RWPE1 (cell line): ENCODE data around the gene CCL3.

Experiments
- CTCF ChIA-PET: fragments of 350-600 bp; sonication (Branson Sonifier 250); formaldehyde crosslinking; extraction: SDS; loops from one replicate; lab custom pipeline; 2021; lab: Yijun Ruan, JAX
- POLR2A ChIA-PET: fragments of 400-600 bp; formaldehyde crosslinking; extraction: SDS; loops from one replicate; lab custom pipeline; 2020; ENCODE audit warnings: antibody characterized with exemption; ENCODE audit not compliant: low non-redundant PET; lab: Yijun Ruan, JAX
- DNase-seq: peaks from one replicate; pipeline ENCODE4 v3.0.0; 2012; ENCODE audit warnings: low spot score
- H3K27ac ChIP-seq: fragments of 450-650 bp; 2 replicates; pipeline ENCODE4 v1.5.1; 2017
- CTCF ChIP-seq: fragments of 450-650 bp; conservative IDR thresholded peaks from 2 replicates; pipeline ENCODE4 v1.5.1; 2017; ENCODE audit warnings: low read depth, mild to moderate bottlenecking

Gene CCL3

DNA sequence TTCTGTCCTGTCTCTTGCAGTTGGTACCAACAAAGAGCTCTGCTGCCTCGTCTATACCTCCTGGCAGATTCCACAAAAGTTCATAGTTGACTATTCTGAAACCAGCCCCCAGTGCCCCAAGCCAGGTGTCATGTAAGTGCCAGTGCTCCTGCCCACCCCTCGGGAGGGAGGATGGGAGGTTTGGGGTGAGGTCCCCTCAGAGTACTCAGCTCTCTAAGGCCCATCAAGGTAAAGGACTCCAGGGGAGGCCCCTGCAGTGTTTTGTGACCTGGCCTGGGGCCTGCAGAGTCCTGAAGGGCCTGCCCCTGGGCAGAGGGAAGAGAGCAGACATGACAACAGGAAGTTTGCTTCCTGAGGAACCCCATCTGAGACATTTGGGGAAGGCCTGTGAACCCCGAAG is 19.5 kb downstream of the CCL3 start:
- TF ChIP-seq CTCF, result no peak
- no peak overlapping the region for H3K27ac ChIP-seq
- POLR2A ChIA-PET, result no interaction called here
- CTCF ChIA-PET, result no interaction called here
- DNase-seq, result no peak

DNA sequence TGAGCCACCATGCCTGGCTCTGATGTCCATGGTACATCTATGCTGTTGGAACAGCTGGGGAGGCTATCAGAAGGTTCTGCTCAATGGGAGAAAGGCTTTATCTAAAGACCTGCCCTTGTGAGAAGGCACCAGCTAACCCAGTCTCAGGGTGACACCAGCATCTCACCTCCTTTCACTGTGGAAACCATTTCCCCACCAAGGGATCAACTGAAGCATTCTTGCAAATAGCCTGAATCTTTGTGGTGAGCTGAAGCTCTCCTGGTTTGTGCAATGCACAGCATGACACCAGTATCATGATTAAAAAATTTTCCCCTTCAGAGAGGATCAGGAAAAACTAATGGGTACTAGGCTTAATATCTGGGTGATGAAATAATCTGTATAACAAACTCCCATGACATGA is 20.8 kb downstream of the CCL3 start:
- ChIA-PET POLR2A (no interaction called here), CTCF (interaction anchor here (0.5 to 0.7 kb wide), 2 partner anchors 124 to 1129 kb away, joined by 3 to 5 read pairs; no protein-coding TSS in a partner anchor)
- H3K27ac ChIP-seq, result no peak overlapping the region
- DNase-seq, result no peak
- TF ChIP-seq CTCF, result no peak

- ChIA-PET POLR2A (no interaction called here), CTCF (interaction anchor here (0.5 to 0.7 kb wide), 3 partner anchors 10 to 1129 kb away, joined by 3 to 5 read pairs (median 3); no protein-coding TSS in a partner anchor)
- DNase-seq, result no peak
- H3K27ac ChIP-seq, result no peak overlapping the region
- no peak for TF ChIP-seq CTCF
These were observed 21.4 kb downstream of the CCL3 start for GRCh38 chr17:36068524-36068923.

- POLR2A ChIA-PET, result no interaction called here
- CTCF ChIA-PET, result interaction anchor here (0.7 kb wide), 1 partner anchor 43 kb away, joined by 4 read pairs; no protein-coding TSS in a partner anchor
- no peak for TF ChIP-seq CTCF
- H3K27ac ChIP-seq, result no peak overlapping the region
- no peak for DNase-seq
These were observed 23.5 kb downstream of the CCL3 start for GRCh38 chr17:36066365-36066985.

GRCh38 chr17:36063786-36064541 is 26.0 kb downstream of the CCL3 start, which contains the start of gene CCL18:
CCL18 (plus strand) TSS chr17:36064272; CDS start chr17:36064343, 71 bp downstream.
- no peak within 1 kb of the TSS for H3K27ac ChIP-seq
- POLR2A ChIA-PET, result no interaction called here
- no peak for DNase-seq
- no peak for TF ChIP-seq CTCF
- CTCF ChIA-PET, result no interaction called here

- no peak for TF ChIP-seq CTCF
- POLR2A ChIA-PET, result no interaction called here
- CTCF ChIA-PET, result no interaction called here
- DNase-seq, result no peak
- no peak overlapping the region for H3K27ac ChIP-seq
These were observed 29.1 kb downstream of the CCL3 start for GRCh38 chr17:36060816-36061215.
